NCI-H2171 (cell line): ENCODE measurements around the gene RGS3.

ENCODE experiments used
- DNase-seq: peaks from one replicate; lab custom pipeline; 2025; lab: John Stamatoyannopoulos, UW

The RGS3 gene

GRCh38 chr9:113588242-113588810 is 124.8 kb downstream of the RGS3 start:
- DNase-seq, result no peak

- no peak for DNase-seq
These were observed 125.4 kb downstream of the RGS3 start for GRCh38 chr9:113588936-113589335.

- no peak for DNase-seq
These were observed 125.9 kb downstream of the RGS3 start for GRCh38 chr9:113589407-113589806.

GRCh38 chr9:113589890-113590289 is 126.4 kb downstream of the RGS3 start:
- DNase-seq, result no peak

GRCh38 chr9:113590389-113590788 is 126.9 kb downstream of the RGS3 start:
- DNase-seq, result no peak

- DNase-seq, result no peak
These were observed 127.7 kb downstream of the RGS3 start for GRCh38 chr9:113590991-113591898.

GRCh38 chr9:113591899-113592625 is 128.5 kb downstream of the RGS3 start:
- DNase-seq, result no peak

GRCh38 chr9:113592876-113593575 is 129.5 kb downstream of the RGS3 start:
- DNase-seq, result no peak

- peak; percentile 29 for DNase-seq
These were observed 130.3 kb downstream of the RGS3 start for GRCh38 chr9:113593682-113594281.

- no peak for DNase-seq
These were observed 131.2 kb downstream of the RGS3 start for GRCh38 chr9:113594484-113595299.

- DNase-seq, result no peak
These were observed 133.2 kb downstream of the RGS3 start for GRCh38 chr9:113596616-113597320.

- no peak for DNase-seq
These were observed 134.1 kb downstream of the RGS3 start for GRCh38 chr9:113597390-113598241.

- no peak for DNase-seq
These were observed 134.9 kb downstream of the RGS3 start for GRCh38 chr9:113598451-113598850.

GRCh38 chr9:113598883-113599282 is 135.4 kb downstream of the RGS3 start:
- no peak for DNase-seq

- DNase-seq, result no peak
These were observed 136.1 kb downstream of the RGS3 start for GRCh38 chr9:113599646-113600022.

GRCh38 chr9:113600023-113600823 is 136.7 kb downstream of the RGS3 start:
- DNase-seq, result no peak

GRCh38 chr9:113600871-113601614 is 137.5 kb downstream of the RGS3 start:
- DNase-seq, result peak; percentile 72

- DNase-seq, result no peak
These were observed 138.1 kb downstream of the RGS3 start for GRCh38 chr9:113601656-113602055.
